Mesenchymal stem cell (in vitro differentiated cells and primary cell): Measurements from ENCODE around the gene SPTBN1.

Experiments
- DNase-seq: peaks from one replicate; pipeline ENCODE4 v3.0.0-alpha.2; 2013
- H2AFZ ChIP-seq: one replicate; pipeline ENCODE4 v1.6.1; 2013; ENCODE audit warnings: low read depth, mild to moderate bottlenecking, control low read depth, inconsistent platforms, low read length, moderate library complexity
- H2AK5ac ChIP-seq: 2 replicates; pipeline ENCODE4 v1.6.1; 2013; ENCODE audit warnings: low read length, moderate library complexity, mild to moderate bottlenecking, inconsistent platforms; ENCODE audit not compliant: severe bottlenecking
- H2BK120ac ChIP-seq: one replicate; pipeline ENCODE4 v1.6.1; 2013; ENCODE audit warnings: low read depth, mild to moderate bottlenecking, inconsistent platforms, low read length, moderate library complexity
- H2BK12ac ChIP-seq, 2 experiments: one replicate each; pipeline ENCODE4 v1.6.1; 2013; ENCODE audit warnings: inconsistent platforms in 2 of 2, low read length in 2 of 2, mild to moderate bottlenecking in 2 of 2, moderate library complexity in 2 of 2, control low read depth in 1 of 2
- H2BK15ac ChIP-seq: one replicate; pipeline ENCODE4 v1.6.1; 2013; ENCODE audit warnings: mild to moderate bottlenecking, low read depth, inconsistent platforms; ENCODE audit not compliant: poor library complexity, severe bottlenecking
- H2BK5ac ChIP-seq: 2 replicates; pipeline ENCODE4 v1.6.1; 2013; ENCODE audit warnings: low read depth, mild to moderate bottlenecking, low read length, control low read depth, inconsistent platforms; ENCODE audit not compliant: poor library complexity, severe bottlenecking
- H3K14ac ChIP-seq, 2 experiments: one replicate each; pipeline ENCODE4 v1.6.1; 2013; ENCODE audit warnings: inconsistent platforms in 2 of 2, low read length in 2 of 2, control low read depth in 1 of 2, mild to moderate bottlenecking in 1 of 2, moderate library complexity in 1 of 2
- H3K18ac ChIP-seq, 2 experiments: one replicate each; pipeline ENCODE4 v1.6.1; 2013; ENCODE audit warnings: inconsistent platforms in 2 of 2, low read length in 2 of 2, control low read depth in 1 of 2, low read depth in 1 of 2, mild to moderate bottlenecking in 1 of 2
- H3K23ac ChIP-seq, 2 experiments: one replicate each; pipeline ENCODE4 v1.6.1; 2013; ENCODE audit warnings: inconsistent platforms in 2 of 2, low read length in 2 of 2, mild to moderate bottlenecking in 2 of 2, moderate library complexity in 2 of 2, control low read depth in 1 of 2
- H3K27ac ChIP-seq: 2 replicates; pipeline ENCODE4 v1.5.1; 2013; ENCODE audit warnings: mild to moderate bottlenecking, moderate library complexity, low read length, control low read depth, inconsistent platforms; ENCODE audit not compliant: poor library complexity, severe bottlenecking
- H3K27me3 ChIP-seq, 2 experiments: 2 replicates each; pipeline versions ENCODE4 v1.6.1 to v1.7.0; 2013; ENCODE audit warnings: low read length in 2 of 2, mild to moderate bottlenecking in 2 of 2, moderate library complexity in 2 of 2, control low read depth in 1 of 2, inconsistent platforms in 1 of 2; ENCODE audit not compliant: control insufficient read depth in 1 of 2, insufficient read depth in 1 of 2
- H3K36me3 ChIP-seq, 2 experiments: 2 replicates each; pipeline versions ENCODE4 v1.6.1 to v1.7.0; 2013; ENCODE audit warnings: low read length in 2 of 2, control low read depth in 1 of 2, inconsistent platforms in 1 of 2, low read depth in 1 of 2, mild to moderate bottlenecking in 1 of 2; ENCODE audit not compliant: insufficient read depth in 2 of 2, control insufficient read depth in 1 of 2
- H3K4ac ChIP-seq, 2 experiments: one replicate each; pipeline ENCODE4 v1.6.1; 2013; ENCODE audit warnings: inconsistent platforms in 2 of 2, low read length in 2 of 2, mild to moderate bottlenecking in 2 of 2, moderate library complexity in 2 of 2, control low read depth in 1 of 2, low read depth in 1 of 2
- H3K4me1 ChIP-seq: 2 replicates; pipeline ENCODE4 v1.6.1; 2013; ENCODE audit warnings: low read depth, low read length, control low read depth; ENCODE audit not compliant: control insufficient read depth, insufficient read depth
- H3K4me2 ChIP-seq: 2 replicates; pipeline ENCODE4 v1.6.1; 2013; ENCODE audit warnings: low read length, mild to moderate bottlenecking, inconsistent platforms; ENCODE audit not compliant: poor library complexity, severe bottlenecking
- H3K4me3 ChIP-seq, 2 experiments: 2 replicates each; pipeline versions ENCODE4 v1.5.1 to v1.7.0; 2013; ENCODE audit warnings: low read length in 2 of 2, mild to moderate bottlenecking in 2 of 2, control low read depth in 1 of 2, low read depth in 1 of 2; ENCODE audit not compliant: insufficient read depth in 1 of 2
- H3K79me1 ChIP-seq: replicated peaks from 2 replicates; pipeline ENCODE4 v1.6.1; 2013; ENCODE audit warnings: mild to moderate bottlenecking, control low read depth, low read length, inconsistent platforms; ENCODE audit not compliant: poor library complexity, severe bottlenecking
- H3K9ac ChIP-seq: 2 replicates; pipeline ENCODE4 v1.7.0; 2013; ENCODE audit warnings: mild to moderate bottlenecking, low read length, moderate library complexity
- H3K9me3 ChIP-seq: 2 replicates; pipeline ENCODE4 v1.7.0; 2013; ENCODE audit warnings: mild to moderate bottlenecking, low read length; ENCODE audit not compliant: control insufficient read depth
- H4K8ac ChIP-seq: one replicate; pipeline ENCODE4 v1.6.1; 2013; ENCODE audit warnings: inconsistent platforms, mild to moderate bottlenecking, low read length, moderate library complexity
- H4K91ac ChIP-seq: one replicate; pipeline ENCODE4 v1.6.1; 2013; ENCODE audit warnings: mild to moderate bottlenecking, low read length, inconsistent platforms
- WGBS: methylation state at CpG from one replicate; pipeline ENCODE4 v1.1.7; 2013; ENCODE audit warnings: mixed read lengths; 5-methylcytosine and 5-hydroxymethylcytosine counted together

The SPTBN1 gene

GRCh38 chr2:54497763-54498680 is 41.9 kb downstream of the SPTBN1 start:
- Histone ChIP-seq H2BK120ac (no peak overlapping the region), H2BK15ac (no peak overlapping the region), H3K36me3 (peaks cover 0 to 12% of the 10 kb centered on the region in 2 experiments), H3K79me1 (peaks cover 27% of the 10 kb centered on the region), H3K18ac (no peak overlapping the region), H3K4me1 (peaks cover 5% of the 10 kb centered on the region), H3K4ac (no peak overlapping the region), H3K27me3 (no peaks in the 10 kb centered on the region), H2AK5ac (no peak overlapping the region), H2BK5ac (no peak overlapping the region), H2BK12ac (no peak overlapping the region), H3K27ac (no peak overlapping the region), H3K14ac (no peak overlapping the region), H4K8ac (no peak overlapping the region), H2AFZ (no peak overlapping the region), H3K4me2 (no peak overlapping the region), H3K9ac (no peak overlapping the region), H3K23ac (no peak overlapping the region), H3K9me3 (no peaks in the 10 kb centered on the region), H3K4me3 (no peak overlapping the region), H4K91ac (no peak overlapping the region)
- WGBS, result 89% methylated on average over 3 of the region's 8 CpGs
- no peak for DNase-seq

DNA sequence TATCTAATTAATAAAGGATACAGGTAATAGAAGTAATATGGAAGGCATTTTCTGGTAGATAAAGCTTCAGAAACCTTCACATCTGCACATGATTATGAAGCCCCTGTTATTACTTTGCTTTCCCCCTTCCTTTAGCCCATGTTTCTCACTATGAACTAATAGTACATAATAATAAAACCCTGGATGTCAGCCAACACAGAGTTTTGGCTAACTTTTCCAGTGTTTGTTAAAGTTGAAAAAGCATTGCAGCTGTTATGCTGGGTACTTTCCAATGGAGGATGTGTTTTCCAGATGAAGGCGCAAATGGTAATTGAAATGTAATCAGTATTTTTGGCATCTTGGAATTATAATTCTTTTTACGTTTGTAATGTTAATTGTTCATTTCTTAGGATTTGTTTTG is 43.5 kb downstream of the SPTBN1 start:
- H3K23ac ChIP-seq, result no peak overlapping the region
- no peaks in the 10 kb centered on the region for H3K9me3 ChIP-seq
- H2AFZ ChIP-seq, result no peak overlapping the region
- no peaks in the 10 kb centered on the region for H3K27me3 ChIP-seq
- no peak overlapping the region for H2BK15ac ChIP-seq
- no peak overlapping the region for H4K8ac ChIP-seq
- peaks cover 6% of the 10 kb centered on the region for H3K4me1 ChIP-seq
- 96% methylated on average over 2 of the region's 2 CpGs for WGBS
- H3K27ac ChIP-seq, result no peak overlapping the region
- no peak overlapping the region for H4K91ac ChIP-seq
- H3K4me3 ChIP-seq, result no peak overlapping the region
- H3K4me2 ChIP-seq, result no peak overlapping the region
- no peak overlapping the region for H2BK120ac ChIP-seq
- no peak overlapping the region for H2BK5ac ChIP-seq
- DNase-seq, result no peak
- H3K79me1 ChIP-seq, result peaks cover 24% of the 10 kb centered on the region
- no peak overlapping the region for H3K14ac ChIP-seq
- no peak overlapping the region for H2BK12ac ChIP-seq
- H3K4ac ChIP-seq, result no peak overlapping the region
- H2AK5ac ChIP-seq, result no peak overlapping the region
- H3K18ac ChIP-seq, result no peak overlapping the region
- peaks cover 0 to 6% of the 10 kb centered on the region in 2 experiments for H3K36me3 ChIP-seq
- H3K9ac ChIP-seq, result no peak overlapping the region

DNA sequence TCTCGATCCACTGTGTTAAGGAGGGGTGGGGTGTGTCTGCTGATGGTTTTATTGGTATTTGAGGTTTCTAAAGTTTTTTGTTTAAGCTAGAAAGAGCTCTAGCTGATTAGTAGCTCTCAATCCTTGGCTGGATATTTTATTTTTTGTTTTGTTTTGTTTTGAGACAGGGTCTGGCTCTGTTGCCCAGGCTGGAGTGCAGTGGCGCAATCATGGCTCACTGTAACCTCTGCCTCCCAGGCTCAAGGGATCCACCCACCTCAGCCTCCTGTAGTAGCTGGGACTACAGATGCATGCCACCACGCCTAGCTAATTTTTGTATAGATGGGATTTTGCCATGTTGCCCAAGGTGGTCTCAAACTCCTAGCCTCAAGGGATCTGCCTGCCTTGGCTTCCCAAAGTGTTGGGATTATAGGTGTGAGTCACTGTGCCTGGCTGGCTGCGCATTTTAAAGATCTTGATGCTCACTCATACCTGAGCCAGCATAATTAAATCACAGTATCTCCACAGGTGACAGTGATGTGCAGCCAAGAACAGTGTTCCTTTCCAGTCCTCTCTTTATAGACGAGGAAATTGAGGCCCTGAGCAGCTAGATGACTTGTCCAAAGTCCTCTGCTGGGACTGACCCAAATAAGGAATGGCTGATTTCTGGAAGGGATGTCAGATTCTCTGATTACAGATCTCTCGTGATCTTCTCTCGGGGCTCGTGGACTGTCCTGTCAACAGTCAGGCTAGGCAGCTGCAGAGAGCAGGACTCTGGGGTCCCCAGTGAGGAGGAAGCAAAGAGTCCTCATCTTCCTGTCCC is 44.5 kb downstream of the SPTBN1 start:
- Histone ChIP-seq H2BK5ac (no peak overlapping the region), H3K9ac (no peak overlapping the region), H3K4me1 (peaks cover 9% of the 10 kb centered on the region), H3K4me2 (no peak overlapping the region), H3K27ac (no peak overlapping the region), H3K9me3 (no peaks in the 10 kb centered on the region), H3K4ac (no peak overlapping the region), H3K79me1 (peaks cover 24% of the 10 kb centered on the region), H3K27me3 (no peaks in the 10 kb centered on the region), H4K8ac (no peak overlapping the region), H3K23ac (peak overlapping the region in 1 of 2 experiments; percentile 36), H2BK15ac (no peak overlapping the region), H3K36me3 (no peaks in the 10 kb centered on the region), H4K91ac (no peak overlapping the region), H2AFZ (no peak overlapping the region), H2BK12ac (no peak overlapping the region), H3K14ac (no peak overlapping the region), H2AK5ac (no peak overlapping the region), H3K4me3 (no peak overlapping the region), H3K18ac (no peak overlapping the region), H2BK120ac (no peak overlapping the region)
- 93% methylated on average over 7 of the region's 8 CpGs for WGBS
- DNase-seq, result no peak

- H3K23ac ChIP-seq, result no peak overlapping the region
- H3K14ac ChIP-seq, result no peak overlapping the region
- no peak overlapping the region for H2BK120ac ChIP-seq
- H3K79me1 ChIP-seq, result peaks cover 22% of the 10 kb centered on the region
- H3K9ac ChIP-seq, result no peak overlapping the region
- H3K27ac ChIP-seq, result no peak overlapping the region
- WGBS, result 89% methylated on average over 2 of the region's 2 CpGs
- no peaks in the 10 kb centered on the region for H3K36me3 ChIP-seq
- H3K18ac ChIP-seq, result no peak overlapping the region
- H4K91ac ChIP-seq, result no peak overlapping the region
- no peaks in the 10 kb centered on the region for H3K27me3 ChIP-seq
- no peak overlapping the region for H2BK5ac ChIP-seq
- no peak overlapping the region for H3K4me3 ChIP-seq
- H2AK5ac ChIP-seq, result no peak overlapping the region
- H3K9me3 ChIP-seq, result no peaks in the 10 kb centered on the region
- H3K4ac ChIP-seq, result no peak overlapping the region
- H3K4me2 ChIP-seq, result no peak overlapping the region
- no peak overlapping the region for H2AFZ ChIP-seq
- H2BK15ac ChIP-seq, result no peak overlapping the region
- H2BK12ac ChIP-seq, result no peak overlapping the region
- H3K4me1 ChIP-seq, result peaks cover 9% of the 10 kb centered on the region
- no peak overlapping the region for H4K8ac ChIP-seq
- DNase-seq, result no peak
These were observed 46.6 kb downstream of the SPTBN1 start for GRCh38 chr2:54502731-54503130.
